ENCODE results near the gene FLNB.

Gene FLNB

GRCh38 chr3:58037141-58037910 lies 29.1 kb downstream of the FLNB start:
- peak overlapping the region; percentile 99 for H3K27ac ChIP-seq
- TF ChIP-seq ZFX (IDR thresholded peaks at IDR 0.05) (no peak), CTCF (conservative IDR thresholded peaks at IDR 0.05) (no peak)

- TF ChIP-seq ZFX (IDR thresholded peaks at IDR 0.05) (no peak), CTCF (conservative IDR thresholded peaks at IDR 0.05) (no peak)
- peak overlapping the region; percentile 99 for H3K27ac ChIP-seq
Measured at GRCh38 chr3:58038675-58039292, 30.6 kb downstream of the FLNB start.

- TF ChIP-seq CTCF (conservative IDR thresholded peaks at IDR 0.05) (no peak), ZFX (IDR thresholded peaks at IDR 0.05) (no peak)
Measured at GRCh38 chr3:58039601-58040000, 31.4 kb downstream of the FLNB start.

DNA sequence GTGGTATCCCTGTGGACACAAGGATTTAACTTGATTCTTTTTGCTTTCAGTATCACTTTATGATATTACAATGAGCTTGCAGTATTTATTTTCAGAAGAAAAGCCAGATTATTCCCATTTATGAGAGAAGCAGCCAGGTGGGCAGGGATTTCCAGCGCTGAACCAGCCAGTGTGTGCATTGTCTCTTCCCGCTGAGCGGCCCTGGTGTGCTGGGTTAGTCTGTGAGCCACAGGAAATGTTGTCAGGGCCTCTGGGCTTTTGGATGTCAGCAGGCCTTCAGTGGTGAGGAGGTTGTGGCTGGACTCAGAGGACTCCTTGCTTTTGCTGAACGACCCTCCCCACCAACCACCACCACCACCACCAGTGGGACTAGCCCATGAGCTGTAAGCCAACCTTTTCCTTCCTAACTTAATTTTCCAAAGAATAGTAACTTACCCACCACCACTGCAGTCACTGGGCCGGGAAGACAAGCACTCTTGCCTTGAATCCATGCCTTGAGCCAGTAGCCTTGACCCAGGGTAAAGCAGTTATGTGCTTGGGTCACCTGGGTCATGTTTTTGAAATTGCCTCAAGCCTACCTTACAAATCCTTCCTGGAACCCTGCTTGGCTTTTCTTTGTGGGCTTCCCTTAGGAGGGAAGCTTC lies 33.1 kb downstream of the FLNB start:
- H3K27ac ChIP-seq: peak overlapping the region; percentile 99
- TF ChIP-seq ZFX (IDR thresholded peaks at IDR 0.05): no peak
- no peak for TF ChIP-seq CTCF (conservative IDR thresholded peaks at IDR 0.05)

More at GRCh38 chr3:58039601-58040000, 31.4 kb downstream of the FLNB start:
- H3K27ac ChIP-seq: peak overlapping the region; percentile 99

- H3K27ac ChIP-seq: peak overlapping the region; percentile 99
- TF ChIP-seq ZFX (IDR thresholded peaks at IDR 0.05) (no peak), CTCF (conservative IDR thresholded peaks at IDR 0.05) (no peak)
Measured at GRCh38 chr3:58041826-58042324, 33.7 kb downstream of the FLNB start.

GRCh38 chr3:58042947-58043707 lies 34.9 kb downstream of the FLNB start:
- H3K27ac ChIP-seq: peak overlapping the region; percentile 99

More at GRCh38 chr3:58042947-58043707, 34.9 kb downstream of the FLNB start:
- no peak for TF ChIP-seq CTCF (conservative IDR thresholded peaks at IDR 0.05)
- no peak for TF ChIP-seq ZFX (IDR thresholded peaks at IDR 0.05)
